NCI-H146 treated with DMSO at 0.1 percent for 48 hours (cell line): ENCODE measurements around the gene RNF168.
A peak's percentile ranks its signal among the peaks of the same experiment; 100 is the strongest.
"Not testable (repeated sequence)": the region's sequence is repeated elsewhere in the genome, so short reads cannot be mapped to it uniquely, and the experiment has no call there.

ENCODE experiments used
- DNase-seq: peaks from one replicate; lab custom pipeline; 2025; ENCODE audit not compliant: unreplicated experiment; lab: John Stamatoyannopoulos, UW

Gene RNF168, protein sequence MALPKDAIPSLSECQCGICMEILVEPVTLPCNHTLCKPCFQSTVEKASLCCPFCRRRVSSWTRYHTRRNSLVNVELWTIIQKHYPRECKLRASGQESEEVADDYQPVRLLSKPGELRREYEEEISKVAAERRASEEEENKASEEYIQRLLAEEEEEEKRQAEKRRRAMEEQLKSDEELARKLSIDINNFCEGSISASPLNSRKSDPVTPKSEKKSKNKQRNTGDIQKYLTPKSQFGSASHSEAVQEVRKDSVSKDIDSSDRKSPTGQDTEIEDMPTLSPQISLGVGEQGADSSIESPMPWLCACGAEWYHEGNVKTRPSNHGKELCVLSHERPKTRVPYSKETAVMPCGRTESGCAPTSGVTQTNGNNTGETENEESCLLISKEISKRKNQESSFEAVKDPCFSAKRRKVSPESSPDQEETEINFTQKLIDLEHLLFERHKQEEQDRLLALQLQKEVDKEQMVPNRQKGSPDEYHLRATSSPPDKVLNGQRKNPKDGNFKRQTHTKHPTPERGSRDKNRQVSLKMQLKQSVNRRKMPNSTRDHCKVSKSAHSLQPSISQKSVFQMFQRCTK

GRCh38 chr3:196503196-196504076 is at the start of gene RNF168:
Gene RNF168 (minus strand): TSS chr3:196503768. CDS start chr3:196503173, 595 bp downstream.
- peak; percentile 87 for DNase-seq

DNA sequence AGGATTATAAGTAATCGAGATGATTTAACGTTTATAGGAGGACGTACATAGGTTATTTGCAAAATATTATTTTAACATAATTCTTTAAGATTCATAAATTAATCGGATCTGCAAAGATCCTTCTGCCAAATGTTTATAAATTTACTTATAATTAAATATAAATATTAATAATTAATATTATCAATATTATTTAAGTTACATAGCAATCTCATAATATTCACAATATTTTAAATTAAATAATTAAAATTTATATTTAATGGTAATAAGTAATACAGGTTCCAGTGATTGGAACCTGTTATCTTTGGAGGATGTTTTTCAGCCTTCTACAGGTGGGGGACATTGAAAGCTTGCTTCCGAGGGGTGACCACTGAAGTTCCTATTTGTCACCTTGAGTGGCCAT is 48.7 kb upstream of the RNF168 start:
- DNase-seq: no peak

GRCh38 chr3:196550172-196550571 is 46.6 kb upstream of the RNF168 start:
- DNase-seq: not testable (repeated sequence)

DNA sequence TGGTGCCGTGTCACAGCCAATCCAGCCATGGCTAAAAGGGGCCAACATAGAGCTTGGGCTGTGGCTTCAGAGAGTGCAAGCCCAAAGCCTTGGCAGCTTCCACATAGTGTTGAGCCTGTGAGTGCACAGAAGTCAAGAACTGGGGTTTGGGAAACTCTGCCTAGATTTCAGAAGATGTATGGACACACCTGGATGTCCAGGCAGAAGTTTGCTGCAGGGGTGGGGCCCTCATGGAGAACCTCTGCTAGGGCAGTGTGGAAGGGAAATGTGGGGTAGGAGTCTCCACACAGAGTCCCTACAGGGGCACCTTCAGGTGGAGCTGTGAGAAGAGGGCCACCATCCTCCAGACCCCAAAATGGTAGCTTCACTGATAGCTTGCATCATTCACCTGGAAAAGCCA is 45.7 kb upstream of the RNF168 start:
- DNase-seq: not testable (repeated sequence)

- no peak for DNase-seq
Observed at GRCh38 chr3:196547067-196547466, 43.5 kb upstream of the RNF168 start.

DNA sequence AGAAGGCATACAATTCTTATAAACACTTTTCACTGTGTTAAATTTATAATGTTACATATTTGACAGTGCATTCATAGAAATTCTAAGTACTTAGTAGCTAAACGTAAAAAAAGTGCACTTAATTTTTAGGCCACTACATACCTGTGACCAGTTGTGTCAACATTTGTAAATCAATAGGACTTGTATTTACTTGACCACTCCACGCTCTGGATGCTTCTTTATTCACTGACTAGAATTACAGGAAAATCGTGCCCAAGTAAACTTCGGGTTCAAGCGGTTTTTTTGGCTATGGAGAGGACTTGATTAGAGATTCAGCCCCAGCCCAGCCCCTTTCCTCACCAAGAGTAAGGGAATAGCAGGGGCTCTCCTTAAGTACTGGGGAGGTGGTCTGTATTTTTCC is 43.0 kb upstream of the RNF168 start:
- DNase-seq: no peak

- no peak for DNase-seq
Observed at GRCh38 chr3:196544491-196544992, 41.0 kb upstream of the RNF168 start.

GRCh38 chr3:196541684-196542445 is 38.3 kb upstream of the RNF168 start:
- DNase-seq: no peak

DNA sequence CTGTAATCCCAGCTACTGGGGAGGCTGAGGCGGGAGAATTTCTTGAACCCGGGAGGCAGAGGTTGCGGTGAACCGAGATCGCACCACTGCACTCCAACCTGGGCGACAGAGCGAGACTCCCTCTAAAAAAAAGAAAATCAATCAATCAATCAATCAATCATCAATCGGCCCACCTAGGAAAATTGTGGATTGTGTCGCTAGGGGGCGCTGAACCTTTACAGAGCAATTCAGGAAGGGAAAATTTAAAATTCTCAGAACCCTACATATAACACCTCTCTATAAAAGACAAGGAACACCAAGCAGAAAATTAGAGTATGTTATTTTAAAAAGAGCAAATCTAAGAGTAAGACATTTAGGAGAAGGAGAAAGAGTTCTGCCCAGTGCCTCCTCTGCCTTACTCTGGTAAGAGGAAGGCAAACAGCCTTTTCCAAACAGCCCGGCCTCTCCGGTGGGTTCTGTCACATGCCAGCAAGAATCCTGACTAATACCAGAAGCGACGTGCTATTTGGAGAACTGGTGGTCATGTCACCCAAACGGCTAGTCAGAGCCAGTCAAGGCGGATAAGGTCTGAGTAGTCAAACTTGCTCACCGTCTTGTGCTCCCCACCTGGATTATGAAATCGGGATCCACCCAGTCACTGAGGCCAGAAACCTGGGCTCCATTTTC is 33.9 kb upstream of the RNF168 start:
- DNase-seq: no peak

- DNase-seq: no peak
Observed at GRCh38 chr3:196533260-196533681, 29.7 kb upstream of the RNF168 start.

DNA sequence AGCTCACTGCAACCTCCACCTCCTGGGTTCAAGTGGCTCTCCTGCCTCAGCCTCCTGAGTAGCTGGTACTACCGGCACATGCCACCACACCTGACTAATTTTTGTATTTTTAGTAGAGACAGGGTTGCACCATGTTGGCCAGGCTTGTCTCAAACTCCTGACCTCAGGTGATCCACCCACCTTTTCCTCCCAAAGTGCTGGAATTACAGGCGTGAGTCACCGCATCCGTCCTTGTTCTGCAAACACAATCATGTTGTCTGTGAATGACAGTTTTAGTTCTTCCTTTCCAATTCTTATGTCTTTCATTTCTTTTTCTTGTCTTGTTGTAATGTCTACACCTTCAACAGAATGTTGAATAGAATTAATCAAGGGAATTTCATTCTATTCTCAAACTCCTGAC is 27.9 kb upstream of the RNF168 start:
- no peak for DNase-seq

GRCh38 chr3:196528639-196529233 is 25.2 kb upstream of the RNF168 start:
- DNase-seq: peak; percentile 63

GRCh38 chr3:196525141-196525540 is 21.6 kb upstream of the RNF168 start:
- DNase-seq: no peak

DNA sequence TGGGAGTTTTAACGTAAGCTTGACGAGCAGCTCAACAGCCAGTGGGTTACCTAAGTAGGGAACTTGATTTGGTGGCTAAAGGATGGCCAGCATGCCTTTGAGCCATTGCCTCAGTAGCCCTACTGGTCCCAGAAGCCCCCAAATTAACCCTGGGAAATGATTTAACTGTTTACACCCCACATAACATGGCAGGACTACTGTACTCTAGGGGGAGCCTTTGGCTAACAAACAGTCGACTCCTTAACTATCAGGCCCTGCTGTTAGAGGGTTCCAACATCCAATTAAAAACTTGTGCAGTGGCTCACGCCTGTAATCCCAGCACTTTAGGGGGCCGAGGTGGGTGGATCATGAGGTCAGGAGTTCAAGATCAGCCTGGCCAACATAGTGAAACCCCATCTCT is 21.0 kb upstream of the RNF168 start:
- no peak for DNase-seq

- DNase-seq: no peak
Observed at GRCh38 chr3:196523841-196524240, 20.3 kb upstream of the RNF168 start.

GRCh38 chr3:196521291-196521690 is 17.7 kb upstream of the RNF168 start:
- not testable (repeated sequence) for DNase-seq

DNA sequence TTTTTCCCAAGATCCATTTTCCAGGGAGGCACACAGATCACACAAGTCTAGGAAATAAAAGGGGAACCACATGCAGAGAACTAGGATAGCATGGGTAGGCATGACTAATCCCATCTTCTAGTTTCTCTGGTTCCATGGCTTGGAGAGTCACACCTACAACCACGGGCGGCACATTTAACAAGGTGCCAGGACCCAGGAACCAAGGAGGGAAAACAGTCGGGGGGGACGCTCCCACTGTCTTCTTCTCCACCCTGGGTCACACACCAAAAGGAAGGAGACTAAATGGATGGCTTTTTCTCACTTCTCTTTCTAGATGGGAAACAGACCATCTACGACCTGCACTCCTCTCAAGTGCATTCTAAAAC is 16.1 kb upstream of the RNF168 start:
- DNase-seq: no peak

DNA sequence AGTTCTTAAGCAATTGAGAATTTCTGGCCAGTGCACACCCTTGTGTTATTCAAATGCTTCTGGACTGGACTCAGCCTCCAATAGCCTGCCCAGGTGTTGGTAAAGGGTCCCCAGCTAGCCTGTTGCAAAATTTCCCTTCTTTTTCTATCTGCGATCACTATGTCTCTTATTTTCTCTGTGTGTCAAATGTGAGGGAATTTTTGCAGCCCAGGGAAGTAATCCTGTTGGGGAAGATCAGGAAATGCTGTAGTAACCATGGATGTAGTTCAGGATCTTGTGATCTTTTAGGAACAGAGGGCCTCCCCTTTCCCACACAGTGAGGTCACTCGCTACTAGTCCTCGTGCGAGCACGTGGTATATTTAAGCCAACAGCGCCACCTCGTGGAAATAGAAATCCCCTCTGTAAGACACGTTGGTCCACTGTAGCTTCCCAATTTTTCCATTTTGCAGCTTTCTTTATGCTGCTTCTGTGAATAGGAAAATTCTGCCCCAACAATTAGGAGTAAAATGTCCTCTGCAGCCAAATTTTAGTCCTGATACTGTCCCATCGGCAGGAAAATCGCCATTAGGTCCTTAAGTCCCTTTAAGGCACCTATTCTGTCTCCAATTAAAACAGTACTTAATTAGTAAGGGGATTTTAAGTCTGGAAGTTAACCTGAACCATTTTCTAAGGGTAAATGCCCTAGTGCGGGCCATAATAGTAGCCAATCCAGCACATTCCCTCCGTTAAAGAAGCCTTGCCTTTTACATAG is 15.6 kb upstream of the RNF168 start:
- DNase-seq: no peak

DNA sequence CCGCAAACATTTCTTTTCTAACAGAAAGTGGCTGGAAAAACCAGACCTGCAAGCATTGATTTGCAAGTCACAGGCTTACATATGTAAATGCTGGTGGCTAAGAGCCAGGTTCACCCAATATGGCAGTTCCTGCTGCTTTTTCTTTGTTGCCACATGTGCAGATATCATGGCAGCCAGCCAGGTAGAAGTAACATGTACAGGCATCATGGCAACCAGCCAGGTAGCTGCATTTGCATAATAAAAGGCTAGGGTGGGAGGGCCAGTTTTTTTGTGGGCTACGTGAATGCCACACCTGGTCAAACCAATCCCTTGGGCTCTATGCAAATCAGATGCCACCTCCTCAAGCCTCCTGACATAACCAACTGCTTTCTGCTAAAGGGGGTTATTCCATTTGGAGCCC is 14.4 kb upstream of the RNF168 start:
- peak; percentile 38 for DNase-seq
